IPS-11a (cell line): Measurements from ENCODE around the gene CAPN1.
"Not testable (repeated sequence)": the region's sequence is repeated elsewhere in the genome, so short reads cannot be mapped to it uniquely, and the experiment has no call there.

Experiments
- H3K4me3 ChIP-seq: one replicate; pipeline ENCODE4 v1.5.1; 2013; ENCODE audit warnings: low read depth, low read length, control low read depth

CAPN1 gene

GRCh38 chr11:65159012-65159411 lies 22.7 kb upstream of the CAPN1 start:
- no peak overlapping the region for H3K4me3 ChIP-seq

GRCh38 chr11:65160643-65161042 lies 21.1 kb upstream of the CAPN1 start:
- H3K4me3 ChIP-seq = no peak overlapping the region

- no peak overlapping the region for H3K4me3 ChIP-seq
Measured at GRCh38 chr11:65163684-65164083, 18.0 kb upstream of the CAPN1 start.

GRCh38 chr11:65165410-65166317 lies 16.1 kb upstream of the CAPN1 start:
- H3K4me3 ChIP-seq = no peak overlapping the region

- no peak overlapping the region for H3K4me3 ChIP-seq
Measured at GRCh38 chr11:65166893-65167292, 14.8 kb upstream of the CAPN1 start.

- H3K4me3 ChIP-seq = no peak overlapping the region
Measured at GRCh38 chr11:65167656-65168055, 14.1 kb upstream of the CAPN1 start.

- no peak overlapping the region for H3K4me3 ChIP-seq
Measured at GRCh38 chr11:65169164-65169641, 12.5 kb upstream of the CAPN1 start.

GRCh38 chr11:65170058-65170534 lies 11.6 kb upstream of the CAPN1 start, which contains the start of gene SPDYC:
Gene SPDYC, plus strand, starts transcription at chr11:65170233. Its CDS starts 1,125 bp downstream, at chr11:65171358.
- H3K4me3 ChIP-seq = no peak within 1 kb of the TSS

GRCh38 chr11:65172600-65172999 lies 9.1 kb upstream of the CAPN1 start:
- no peak overlapping the region for H3K4me3 ChIP-seq

- H3K4me3 ChIP-seq = not testable (repeated sequence)
Measured at GRCh38 chr11:65174571-65175010, 7.1 kb upstream of the CAPN1 start.

GRCh38 chr11:65180877-65181568 lies 705 bp upstream of the CAPN1 start:
- peak overlapping the region; percentile 76 for H3K4me3 ChIP-seq

GRCh38 chr11:65182258-65183170 lies 786 bp downstream of the CAPN1 start:
- peak overlapping the region; percentile 74 for H3K4me3 ChIP-seq

GRCh38 chr11:65183201-65183891 lies 1.6 kb downstream of the CAPN1 start:
- peak overlapping the region; percentile 74 for H3K4me3 ChIP-seq

GRCh38 chr11:65184146-65184545 lies 2.4 kb downstream of the CAPN1 start:
- H3K4me3 ChIP-seq = no peak overlapping the region

- H3K4me3 ChIP-seq = no peak overlapping the region
Measured at GRCh38 chr11:65185171-65185570, 3.4 kb downstream of the CAPN1 start.

- H3K4me3 ChIP-seq = no peak overlapping the region
Measured at GRCh38 chr11:65185869-65186341, 4.2 kb downstream of the CAPN1 start.

- no peak overlapping the region for H3K4me3 ChIP-seq
Measured at GRCh38 chr11:65186701-65187100, 5.0 kb downstream of the CAPN1 start.

GRCh38 chr11:65187146-65187675 lies 5.5 kb downstream of the CAPN1 start:
- no peak overlapping the region for H3K4me3 ChIP-seq

- H3K4me3 ChIP-seq = no peak overlapping the region
Measured at GRCh38 chr11:65187971-65188461, 6.3 kb downstream of the CAPN1 start.
